AG09309 (cell line): ENCODE data around the gene LRRK2.

ENCODE experiments used
- DNase-seq: peaks from one replicate; pipeline ENCODE4 v3.0.0-alpha.2; 2010; ENCODE audit warnings: low read depth
- H3K4me3 ChIP-seq: 2 replicates; pipeline ENCODE4 v1.5.1; 2011; ENCODE audit warnings: mild to moderate bottlenecking, low read depth, low read length, moderate library complexity; ENCODE audit not compliant: control insufficient read depth
- CTCF ChIP-seq: IDR thresholded peaks from 2 replicates; pipeline ENCODE4 v1.5.1; 2011; ENCODE audit warnings: mild to moderate bottlenecking, low read depth, low read length, inconsistent platforms; ENCODE audit not compliant: insufficient read depth, control insufficient read depth; ENCODE audit errors: missing control alignments

The LRRK2 gene

GRCh38 chr12:40223646-40224045, 1.2 kb upstream of the LRRK2 start:
- no peak for TF ChIP-seq CTCF
- no peak for DNase-seq
- H3K4me3 ChIP-seq, result no peak overlapping the region

GRCh38 chr12:40225337-40225983, 663 bp downstream of the LRRK2 start:
- TF ChIP-seq CTCF, result no peak
- H3K4me3 ChIP-seq, result peak overlapping the region; percentile 57
- DNase-seq, result no peak

- H3K4me3 ChIP-seq, result no peak overlapping the region
- DNase-seq, result no peak
- no peak for TF ChIP-seq CTCF
These were observed 1.3 kb downstream of the LRRK2 start for GRCh38 chr12:40225984-40226602.

GRCh38 chr12:40226705-40227104, 1.9 kb downstream of the LRRK2 start:
- H3K4me3 ChIP-seq, result peak overlapping the region; percentile 2; the same call in 1 of the 2 replicates
- no peak for TF ChIP-seq CTCF
- DNase-seq, result peak; percentile 57

GRCh38 chr12:40227447-40227846, 2.6 kb downstream of the LRRK2 start:
- no peak overlapping the region for H3K4me3 ChIP-seq
- no peak for TF ChIP-seq CTCF
- DNase-seq, result no peak

GRCh38 chr12:40228727-40229126, 3.9 kb downstream of the LRRK2 start:
- no peak for DNase-seq
- no peak for TF ChIP-seq CTCF
- H3K4me3 ChIP-seq, result no peak overlapping the region
